Measurements from ENCODE around the gene IFI35.

GRCh38 chr17:42999003-42999525 lies 7.5 kb upstream of the IFI35 start:
- TF ChIP-seq EZH2 (IDR thresholded peaks at IDR 0.05; ENCODE audit: insufficient read depth, poor library complexity, severe bottlenecking), result no peak
- no peak for TF ChIP-seq EZH2phosphoT487 (IDR thresholded peaks at IDR 0.05; ENCODE audit: insufficient read depth, low read depth)
